ENCODE measurements around the gene OR8G1.

OR8G1 gene

GRCh38 chr11:124240621-124241397, at the start of gene OR8G1:
Gene OR8G1 (plus strand): TSS chr11:124241095. CDS start chr11:124249676, 8,581 bp downstream.
- no peak within 1 kb of the TSS for H3K4me3 ChIP-seq (ENCODE audit: low read depth, low read length)
- no peaks in the 10 kb centered on the region for H3K27me3 ChIP-seq (replicated peaks)
- no peak for TF ChIP-seq CTCF (IDR thresholded peaks at IDR 0.05; ENCODE audit: low read depth, low read length, missing control alignments)
- H3K27ac ChIP-seq = no peak within 1 kb of the TSS
- H3K36me3 ChIP-seq (replicated peaks) = no peaks in the 10 kb centered on the region
- in situ Hi-C loops (cut with HindIII; ENCODE audit: low pct_ligation_motif_present, low sequenced_read_pairs) = no loop called here
- no peak for DNase-seq

GRCh38 chr11:124193221-124194010, 47.5 kb upstream of the OR8G1 start:
- Histone ChIP-seq H3K27me3 (replicated peaks) (no peaks in the 10 kb centered on the region), H3K27ac (no peak overlapping the region), H3K36me3 (replicated peaks) (no peaks in the 10 kb centered on the region), H3K4me3 (ENCODE audit: low read depth, low read length) (no peak overlapping the region)
- in situ Hi-C loops (cut with HindIII; ENCODE audit: low pct_ligation_motif_present, low sequenced_read_pairs) = no loop called here
- DNase-seq = no peak
- no peak for TF ChIP-seq CTCF (IDR thresholded peaks at IDR 0.05; ENCODE audit: low read depth, low read length, missing control alignments)

GRCh38 chr11:124194293-124195188, 46.4 kb upstream of the OR8G1 start:
- no peak overlapping the region for H3K4me3 ChIP-seq (ENCODE audit: low read depth, low read length)
- in situ Hi-C loops (cut with HindIII; ENCODE audit: low pct_ligation_motif_present, low sequenced_read_pairs) = no loop called here
- H3K27ac ChIP-seq = no peak overlapping the region

GRCh38 chr11:124195189-124195734, 45.6 kb upstream of the OR8G1 start:
- Histone ChIP-seq H3K27me3 (replicated peaks) (no peaks in the 10 kb centered on the region), H3K4me3 (ENCODE audit: low read depth, low read length) (no peak overlapping the region), H3K27ac (no peak overlapping the region), H3K36me3 (replicated peaks) (no peaks in the 10 kb centered on the region)
- peak; percentile 55 for DNase-seq
- peak; percentile 89 for TF ChIP-seq CTCF (IDR thresholded peaks at IDR 0.05; ENCODE audit: low read depth, low read length, missing control alignments)
- in situ Hi-C loops (cut with HindIII; ENCODE audit: low pct_ligation_motif_present, low sequenced_read_pairs) = no loop called here

More at GRCh38 chr11:124194293-124195188, 46.4 kb upstream of the OR8G1 start:
- DNase-seq = no peak
- Histone ChIP-seq H3K27me3 (replicated peaks) (no peaks in the 10 kb centered on the region), H3K36me3 (replicated peaks) (no peaks in the 10 kb centered on the region)
- TF ChIP-seq CTCF (IDR thresholded peaks at IDR 0.05; ENCODE audit: low read depth, low read length, missing control alignments) = no peak

- no peak for DNase-seq
- in situ Hi-C loops (cut with HindIII; ENCODE audit: low pct_ligation_motif_present, low sequenced_read_pairs) = no loop called here
Measured at GRCh38 chr11:124197999-124198398, 42.9 kb upstream of the OR8G1 start.

More at GRCh38 chr11:124197999-124198398, 42.9 kb upstream of the OR8G1 start:
- no peak overlapping the region for H3K4me3 ChIP-seq (ENCODE audit: low read depth, low read length)
- no peaks in the 10 kb centered on the region for H3K36me3 ChIP-seq (replicated peaks)
- H3K27me3 ChIP-seq (replicated peaks) = no peaks in the 10 kb centered on the region
- no peak overlapping the region for H3K27ac ChIP-seq
- no peak for TF ChIP-seq CTCF (IDR thresholded peaks at IDR 0.05; ENCODE audit: low read depth, low read length, missing control alignments)
